K562 (cell line): ENCODE data around the gene ASB10. TPM values are rescaled to one million over a fixed set of nuclear protein-coding genes. Genes with fewer than 3 reads are reported as not detected.

ENCODE experiments used
- ATAC-seq: fragments of 200-7000 bp; cut with Tn5 transposase; 3 replicates; pipeline ENCODE4 v1.9.1; 2020; ENCODE audit warnings: moderate library complexity
- BruUV-seq: library from RNA; stranded (reverse); fragments of 400-500 nt; replicated peaks from 2 replicates; lab custom pipeline; 2021; lab: Mats Ljungman, UMichigan
- CTCF ChIA-PET: fragments of 300-600 bp; formaldehyde crosslinking; extraction: SDS; loops from one replicate; lab custom pipeline; 2021; ENCODE audit warnings: low intra/inter-chr PET ratio; lab: Yijun Ruan, JAX
- POLR2A ChIA-PET: fragments of 300-600, 350-650 bp; sonication (Branson Sonifier 250); formaldehyde crosslinking; extraction: SDS; loops from one replicate; lab custom pipeline; 2021; ENCODE audit warnings: antibody characterized with exemption, inconsistent platforms; lab: Yijun Ruan, JAX
- DNase-seq, 4 experiments: peaks; one replicate each; pipeline versions ENCODE4 v3.0.0 to v3.0.0-alpha.2; 2011 to 2018; ENCODE audit warnings: low spot score in 3 of 4, mixed read lengths in 3 of 4; ENCODE audit errors: extremely low read depth in 1 of 4
- FAIRE-seq: peaks from 2 replicates; lab custom pipeline; 2011; peaks lifted over from hg19 to GRCh38; lab: Jason Lieb, UNC
- H2AFZ ChIP-seq: 2 replicates; pipeline ENCODE4 v1.6.0; 2011; ENCODE audit warnings: low read depth, low read length, control low read depth, inconsistent platforms
- H3K27ac ChIP-seq: fragments of 200-600 bp; 3 replicates; pipeline ENCODE4 v1.8.0; 2011; ENCODE audit warnings: low read depth, mild to moderate bottlenecking, control low read depth, inconsistent platforms, low read length, moderate library complexity, mixed read lengths; ENCODE audit errors: extremely low read depth
- H3K27me3 ChIP-seq, 2 experiments: fragments of 300-600 bp in 1 of 2; 2 replicates in 1 of 2; 3 replicates in 1 of 2; pipeline versions ENCODE4 v1.6.0 to v1.8.0; 2011; ENCODE audit warnings: inconsistent platforms in 2 of 2, low read length in 2 of 2, mild to moderate bottlenecking in 1 of 2, mixed read lengths in 1 of 2, moderate library complexity in 1 of 2; ENCODE audit not compliant: control insufficient read depth in 2 of 2, insufficient read depth in 2 of 2
- H3K36me3 ChIP-seq: fragments of 300-600 bp; 3 replicates; pipeline ENCODE4 v1.8.0; 2011; ENCODE audit warnings: mild to moderate bottlenecking, low read length, inconsistent platforms; ENCODE audit not compliant: control insufficient read depth, insufficient read depth
- H3K4me1 ChIP-seq, 2 experiments: fragments of 200-600 bp in 1 of 2; replicated peaks in 1 of 2; 2 replicates in 1 of 2; 3 replicates in 1 of 2; pipeline versions ENCODE4 v1.5.1 to v1.8.0; 2011; ENCODE audit warnings: inconsistent platforms in 2 of 2, low read length in 2 of 2, mild to moderate bottlenecking in 1 of 2, mixed read lengths in 1 of 2, moderate library complexity in 1 of 2; ENCODE audit not compliant: control insufficient read depth in 2 of 2, insufficient read depth in 2 of 2
- H3K4me2 ChIP-seq: 2 replicates; pipeline ENCODE4 v1.6.1; 2011; ENCODE audit warnings: low read length, control low read depth, inconsistent platforms, mixed read lengths; ENCODE audit not compliant: insufficient read depth
- H3K4me3 ChIP-seq: fragments of 200-600 bp; sonication (generic), shearing (Covaris generic); 2 replicates; pipeline ENCODE4 v1.5.1; 2016; ENCODE audit warnings: control low read depth, inconsistent platforms
- H3K79me2 ChIP-seq: fragments of 200-600 bp; 3 replicates; pipeline ENCODE4 v1.8.0; 2011; ENCODE audit warnings: low read length, inconsistent platforms; ENCODE audit not compliant: control insufficient read depth, insufficient read depth
- H3K9ac ChIP-seq, 2 experiments: 2 replicates each; pipeline versions ENCODE4 v1.6.0 to v1.6.1; 2011; ENCODE audit warnings: low read depth in 2 of 2, low read length in 2 of 2, control low read depth in 1 of 2, inconsistent platforms in 1 of 2, mild to moderate bottlenecking in 1 of 2, mixed read lengths in 1 of 2; ENCODE audit not compliant: insufficient read depth in 1 of 2
- H3K9me1 ChIP-seq: one replicate; pipeline ENCODE4 v1.6.0; 2011; ENCODE audit warnings: inconsistent platforms, mild to moderate bottlenecking, low read length, moderate library complexity; ENCODE audit not compliant: control insufficient read depth, insufficient read depth
- H3K9me3 ChIP-seq: replicated peaks from 2 replicates; pipeline ENCODE4 v1.5.1; 2011; ENCODE audit warnings: low read depth, low read length, inconsistent platforms; ENCODE audit not compliant: control insufficient read depth, insufficient read depth
- H4K20me1 ChIP-seq: replicated peaks from 2 replicates; pipeline ENCODE4 v1.6.1; 2011; ENCODE audit warnings: low read length, inconsistent platforms, mixed read lengths; ENCODE audit not compliant: control insufficient read depth, insufficient read depth
- MTA3 ChIP-seq: fragments of 450-650 bp; formaldehyde crosslinking; IDR thresholded peaks from 2 replicates; pipeline ENCODE4 v1.6.1; 2017; ENCODE audit warnings: mild to moderate bottlenecking, borderline replicate concordance
- NR2F6 ChIP-seq: fragments of 450-650 bp; formaldehyde crosslinking; IDR thresholded peaks from 2 replicates; pipeline ENCODE4 v1.4.0; 2020; ENCODE audit warnings: mild to moderate bottlenecking
- PPARD ChIP-seq: fragments of 250-450 bp; sonication (Bioruptor Pico); IDR thresholded peaks from 2 replicates; pipeline ENCODE4 v1.8.0; 2022; ENCODE audit warnings: inconsistent platforms, mild to moderate bottlenecking, moderate library complexity
- ZNF41 ChIP-seq: fragments of 250-450 bp; sonication (Bioruptor Pico); conservative IDR thresholded peaks from 2 replicates; pipeline ENCODE4 v1.4.0; 2020; ENCODE audit warnings: mild to moderate bottlenecking
- ZNF717 ChIP-seq: fragments of 250-450 bp; sonication (Bioruptor Pico); IDR thresholded peaks from 2 replicates; pipeline ENCODE4 v1.5.0; 2021
- ZSCAN32 ChIP-seq: fragments of 450-650 bp; formaldehyde crosslinking; IDR thresholded peaks from 2 replicates; pipeline ENCODE4 v1.4.0; 2020; ENCODE audit warnings: mild to moderate bottlenecking, moderate library complexity
- WGBS: fragments of 100-300 bp; shearing (Covaris generic); methylation state at CpG from one replicate; pipeline ENCODE4 v1.1.6; 2016; ENCODE audit warnings: low coverage, mixed read lengths; ENCODE audit not compliant: insufficient coverage; ENCODE audit errors: missing lambda C conversion rate; 5-methylcytosine and 5-hydroxymethylcytosine counted together
- in situ Hi-C: fragments of 300-500 bp; cut with MboI; formaldehyde crosslinking; loops from 4 replicates; pipeline ENCODE4 v1.15.0; 2018; ENCODE audit warnings: inconsistent platforms, mixed read lengths
- intact Hi-C: fragments of 100-400 bp; cut with micrococcal nuclease; formaldehyde crosslinking; loops from 2 replicates; pipeline ENCODE4 v1.14.2; 2022
- polyA plus RNA-seq, 8 experiments: library from polyadenylated mRNA; depleted of rRNA in 4 of 8; stranded (reverse) in 5 of 8; unstranded in 3 of 8; fragments of >200 nt; fragmentation: Nextera tagmentation in 2 of 8; fragmentation: Illumina TruSeq in 1 of 8; extraction: Ambion mirVana in 2 of 8; extraction: Trizol in 1 of 8; gene quantifications; 2 replicates each; pipeline versions ENCODE4 v1.2.1 to v1.2.3, GENCODE V29; 2011 to 2014; ENCODE audit warnings: inconsistent platforms in 1 of 8, missing spikeins in 1 of 8
- total RNA-seq, 7 experiments: library from RNA; depleted of rRNA in 6 of 7; stranded (reverse); fragments of >200 nt in 6 of 7; fragmentation: Illumina TruSeq in 2 of 7; extraction: Trizol in 2 of 7; gene quantifications; 2 replicates each; pipeline versions ENCODE4 v1.2.1 to v1.2.3, GENCODE V29; 2011 to 2021; ENCODE audit warnings: low replicate concordance in 1 of 7
- TF ChIP-seq, protein P1 (sequence below): sonication (generic); formaldehyde crosslinking; IDR thresholded peaks from 2 replicates; pipeline ENCODE4 v1.8.0; 2023; ENCODE audit warnings: mild to moderate bottlenecking, missing genetic modification reagents

Gene ASB10
- total and polyA plus RNA-seq, 9 of the 15 experiments (the other 6 are each of a cell fraction or from before 2014, with no cell fraction given) = not detected

DNA sequence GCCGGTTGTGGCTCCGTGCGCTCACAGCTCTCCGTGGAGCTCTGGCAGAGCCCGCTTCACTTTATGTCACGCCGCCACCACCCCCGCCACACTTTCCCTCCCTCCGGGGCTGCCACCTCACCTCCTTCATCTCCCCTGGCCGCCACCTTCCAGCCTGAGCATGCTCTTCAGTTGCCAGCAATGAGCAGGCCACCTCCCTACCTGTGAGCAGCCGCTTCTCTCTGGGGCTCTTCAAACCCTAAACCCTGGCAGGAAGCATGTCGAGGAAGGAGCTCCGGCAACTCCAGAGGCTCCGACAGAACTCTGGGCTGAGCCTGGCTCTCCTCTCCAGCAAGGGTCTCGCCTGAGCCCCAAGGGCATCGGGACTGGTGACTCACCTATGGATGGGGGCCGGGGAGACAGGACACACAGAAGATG lies 56.3 kb downstream of the ASB10 start (continued):
- TF ChIP-seq, protein P1, sequence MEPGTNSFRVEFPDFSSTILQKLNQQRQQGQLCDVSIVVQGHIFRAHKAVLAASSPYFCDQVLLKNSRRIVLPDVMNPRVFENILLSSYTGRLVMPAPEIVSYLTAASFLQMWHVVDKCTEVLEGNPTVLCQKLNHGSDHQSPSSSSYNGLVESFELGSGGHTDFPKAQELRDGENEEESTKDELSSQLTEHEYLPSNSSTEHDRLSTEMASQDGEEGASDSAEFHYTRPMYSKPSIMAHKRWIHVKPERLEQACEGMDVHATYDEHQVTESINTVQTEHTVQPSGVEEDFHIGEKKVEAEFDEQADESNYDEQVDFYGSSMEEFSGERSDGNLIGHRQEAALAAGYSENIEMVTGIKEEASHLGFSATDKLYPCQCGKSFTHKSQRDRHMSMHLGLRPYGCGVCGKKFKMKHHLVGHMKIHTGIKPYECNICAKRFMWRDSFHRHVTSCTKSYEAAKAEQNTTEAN (CRISPR knock-in tag) = no peak
- TF ChIP-seq PPARD (CRISPR knock-in tag) (no peak), ZNF41 (no peak)

DNA sequence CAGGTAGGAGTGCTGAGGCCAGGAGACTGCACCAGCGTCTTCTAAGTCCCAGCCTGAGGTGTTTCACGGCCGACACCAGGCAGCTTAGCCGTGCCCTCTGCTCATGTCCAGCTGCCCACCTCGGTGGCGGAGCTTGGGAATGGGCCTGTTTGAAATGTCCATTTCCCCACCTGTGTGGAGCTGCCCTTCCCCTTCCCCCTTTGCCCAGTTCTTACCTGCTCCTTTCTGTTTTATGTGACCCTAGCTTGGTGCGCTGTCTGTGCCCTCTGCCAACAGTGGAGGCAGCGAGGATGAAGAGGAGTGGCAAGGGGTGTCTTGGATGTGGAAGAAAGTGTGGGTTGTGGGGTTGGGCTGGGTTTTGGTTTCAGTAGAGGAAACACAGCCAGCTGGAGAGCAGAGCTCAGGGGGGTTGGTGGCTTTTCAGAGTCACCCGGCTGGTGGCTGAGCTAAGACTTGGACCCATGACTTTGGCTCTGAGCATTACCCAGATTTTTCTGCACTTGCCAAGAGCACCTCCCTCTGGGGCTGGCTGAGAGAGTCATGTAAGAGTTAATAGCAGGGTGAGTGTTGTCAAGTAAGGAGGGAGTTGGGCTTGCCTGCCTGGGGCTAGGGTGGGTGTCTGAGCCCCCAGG lies 57.0 kb downstream of the ASB10 start:
- H3K4me3 ChIP-seq = no peak overlapping the region
- TF ChIP-seq ZNF717 (CRISPR knock-in tag) (no peak), ZSCAN32 (CRISPR knock-in tag) (no peak), MTA3 (no peak), NR2F6 (CRISPR knock-in tag) (no peak)
- 0 out of 4 replicates have a peak overlapping the region, but pooled peaks of 1 of the 2 experiments have one; percentile 20 for H3K9ac ChIP-seq
- peaks cover 5% of the 10 kb centered on the region for H3K9me1 ChIP-seq
- H3K4me2 ChIP-seq = no peak overlapping the region
- CTCF ChIA-PET = interaction anchor here (0.5 kb wide), 1 partner anchor 86 kb away, joined by 3 read pairs; no protein-coding TSS in a partner anchor
- peaks cover 95% of the 10 kb centered on the region for H3K36me3 ChIP-seq
- FAIRE-seq (no peak), DNase-seq (no peak), ATAC-seq (no peak)
- H3K27me3 ChIP-seq = no peaks in the 10 kb centered on the region; a peak in 1 of 5 replicates
- in situ Hi-C loops = no loop called here
- no TSS peak for BruUV-seq
- H3K27ac ChIP-seq = no peak overlapping the region
- WGBS = 92% methylated on average over 9 of the region's 9 CpGs
- intact Hi-C loops = no loop called here
- peaks cover 4% of the 10 kb centered on the region for H4K20me1 ChIP-seq
- no peaks in the 10 kb centered on the region; the same call in 2 of the 3 replicates for H3K79me2 ChIP-seq
- H2AFZ ChIP-seq = no peak overlapping the region
- H3K4me1 ChIP-seq = peaks cover 0 to 21% of the 10 kb centered on the region in 2 experiments; a peak in 1 of 5 replicates
- POLR2A ChIA-PET = interaction anchor here (0.6 to 2.0 kb wide), 5 partner anchors 9 to 322 kb away, joined by 3 to 5 read pairs (median 3); no protein-coding TSS in a partner anchor
- H3K9me3 ChIP-seq = no peaks in the 10 kb centered on the region
